ENCODE data around the gene PCCA.
"Not testable (repeated sequence)": the region's sequence is repeated elsewhere in the genome, so short reads cannot be mapped to it uniquely, and the experiment has no call there.

Gene PCCA

DNA sequence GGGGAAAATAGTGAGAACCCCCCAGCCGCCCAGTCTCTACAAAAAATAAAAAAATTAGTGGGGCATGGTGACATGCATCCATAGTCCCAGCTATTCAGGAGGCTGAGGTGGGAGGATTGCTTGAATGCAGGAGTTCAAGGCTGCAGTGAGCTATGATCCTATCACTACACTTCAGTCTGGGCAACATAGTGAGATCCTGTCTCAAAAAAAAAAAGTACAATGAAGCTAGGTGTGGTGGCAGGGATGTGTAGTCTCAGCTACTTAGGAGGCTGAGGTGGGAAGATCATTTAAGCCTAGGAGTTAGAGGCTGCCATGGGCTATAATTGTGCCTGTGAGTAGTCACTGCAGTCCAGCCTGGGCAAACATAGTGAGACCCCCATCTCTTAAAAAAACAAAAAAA is 8.9 kb downstream of the PCCA start:
- Histone ChIP-seq H3K4me2 (ENCODE audit: low read depth, low read length, poor library complexity, severe bottlenecking) (no peak overlapping the region), H3K9me2 (replicated peaks; ENCODE audit: insufficient read depth, low read length) (no peaks in the 10 kb centered on the region), H3F3A (ENCODE audit: insufficient read depth) (no peaks in the 10 kb centered on the region), H3K27me3 (ENCODE audit: low read length) (no peaks in the 10 kb centered on the region), H2AFZ (ENCODE audit: low read depth, low read length, severe bottlenecking) (no peak overlapping the region), H3K79me2 (ENCODE audit: insufficient read depth, low read length) (no peaks in the 10 kb centered on the region), H3K27ac (ENCODE audit: low read depth, low read length) (no peak overlapping the region), H3K9me3 (ENCODE audit: insufficient read depth, low read length) (no peaks in the 10 kb centered on the region), H3K4me3 (ENCODE audit: insufficient read depth, low read length, poor library complexity, severe bottlenecking) (no peak overlapping the region), H3K36me3 (ENCODE audit: low read length) (no peaks in the 10 kb centered on the region), H3K9ac (ENCODE audit: low read length) (no peak overlapping the region), H4K20me1 (ENCODE audit: low read depth, low read length) (no peaks in the 10 kb centered on the region)
- no peak for TF ChIP-seq EZH2phosphoT487 (conservative IDR thresholded peaks at IDR 0.05; ENCODE audit: low read length)
- TF ChIP-seq, protein P1, sequence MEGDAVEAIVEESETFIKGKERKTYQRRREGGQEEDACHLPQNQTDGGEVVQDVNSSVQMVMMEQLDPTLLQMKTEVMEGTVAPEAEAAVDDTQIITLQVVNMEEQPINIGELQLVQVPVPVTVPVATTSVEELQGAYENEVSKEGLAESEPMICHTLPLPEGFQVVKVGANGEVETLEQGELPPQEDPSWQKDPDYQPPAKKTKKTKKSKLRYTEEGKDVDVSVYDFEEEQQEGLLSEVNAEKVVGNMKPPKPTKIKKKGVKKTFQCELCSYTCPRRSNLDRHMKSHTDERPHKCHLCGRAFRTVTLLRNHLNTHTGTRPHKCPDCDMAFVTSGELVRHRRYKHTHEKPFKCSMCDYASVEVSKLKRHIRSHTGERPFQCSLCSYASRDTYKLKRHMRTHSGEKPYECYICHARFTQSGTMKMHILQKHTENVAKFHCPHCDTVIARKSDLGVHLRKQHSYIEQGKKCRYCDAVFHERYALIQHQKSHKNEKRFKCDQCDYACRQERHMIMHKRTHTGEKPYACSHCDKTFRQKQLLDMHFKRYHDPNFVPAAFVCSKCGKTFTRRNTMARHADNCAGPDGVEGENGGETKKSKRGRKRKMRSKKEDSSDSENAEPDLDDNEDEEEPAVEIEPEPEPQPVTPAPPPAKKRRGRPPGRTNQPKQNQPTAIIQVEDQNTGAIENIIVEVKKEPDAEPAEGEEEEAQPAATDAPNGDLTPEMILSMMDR (IDR thresholded peaks at IDR 0.05; ENCODE audit: insufficient read depth, low read length, poor library complexity, severe bottlenecking) = no peak

DNA sequence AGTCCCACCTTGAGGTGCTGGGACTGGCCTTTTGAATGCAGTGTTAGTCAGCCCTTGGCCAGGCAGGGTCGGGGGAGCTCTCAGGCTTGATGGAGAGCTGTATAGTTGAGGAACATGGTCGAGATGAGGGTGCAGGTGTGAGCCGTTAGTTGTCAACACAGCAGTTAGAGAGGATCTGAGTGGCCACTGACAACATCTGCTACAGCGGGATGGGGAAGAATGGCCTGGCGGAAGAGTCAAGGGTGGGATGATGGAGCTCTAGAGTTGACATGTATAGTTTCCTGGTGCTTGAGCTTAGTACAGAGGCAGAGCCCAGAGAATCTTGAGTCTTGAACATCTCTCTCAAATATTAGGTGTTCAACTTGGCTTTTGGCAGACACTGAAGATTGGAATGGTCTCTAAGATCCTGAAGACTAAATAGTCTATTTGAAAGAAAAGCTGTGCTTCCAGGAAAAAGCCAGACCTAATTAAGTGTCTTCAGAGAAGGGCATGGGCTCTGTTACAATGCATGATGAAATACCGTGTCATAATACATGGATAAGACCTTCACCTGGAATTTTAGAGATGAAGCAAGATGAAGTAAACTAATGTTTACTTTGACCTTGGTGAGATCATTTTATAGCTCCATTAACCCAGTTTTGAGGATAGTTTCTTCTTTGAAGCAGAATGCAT is 9.7 kb downstream of the PCCA start:
- no peak overlapping the region for H3K9ac ChIP-seq (ENCODE audit: low read length)
- H3K27ac ChIP-seq (ENCODE audit: low read depth, low read length) = no peak overlapping the region
- no peak overlapping the region for H3K4me3 ChIP-seq (ENCODE audit: insufficient read depth, low read length, poor library complexity, severe bottlenecking)
- no peaks in the 10 kb centered on the region for H3K9me3 ChIP-seq (ENCODE audit: insufficient read depth, low read length)
- no peaks in the 10 kb centered on the region for H3F3A ChIP-seq (ENCODE audit: insufficient read depth)
- no peaks in the 10 kb centered on the region for H3K27me3 ChIP-seq (ENCODE audit: low read length)
- H3K36me3 ChIP-seq (ENCODE audit: low read length) = no peaks in the 10 kb centered on the region
- TF ChIP-seq EZH2phosphoT487 (conservative IDR thresholded peaks at IDR 0.05; ENCODE audit: low read length) = no peak
- TF ChIP-seq, protein P1 (IDR thresholded peaks at IDR 0.05; ENCODE audit: insufficient read depth, low read length, poor library complexity, severe bottlenecking) = no peak
- H3K79me2 ChIP-seq (ENCODE audit: insufficient read depth, low read length) = no peaks in the 10 kb centered on the region
- no peak overlapping the region for H2AFZ ChIP-seq (ENCODE audit: low read depth, low read length, severe bottlenecking)
- H3K9me2 ChIP-seq (replicated peaks; ENCODE audit: insufficient read depth, low read length) = no peaks in the 10 kb centered on the region
- no peak overlapping the region for H3K4me2 ChIP-seq (ENCODE audit: low read depth, low read length, poor library complexity, severe bottlenecking)
- H4K20me1 ChIP-seq (ENCODE audit: low read depth, low read length) = no peaks in the 10 kb centered on the region

GRCh38 chr13:100099117-100099445 is 10.2 kb downstream of the PCCA start:
- not testable (repeated sequence) for H3K4me3 ChIP-seq (ENCODE audit: insufficient read depth, low read length, poor library complexity, severe bottlenecking); H3F3A ChIP-seq (ENCODE audit: insufficient read depth); H3K9ac ChIP-seq (ENCODE audit: low read length); H4K20me1 ChIP-seq (ENCODE audit: low read depth, low read length); H3K36me3 ChIP-seq (ENCODE audit: low read length); H3K79me2 ChIP-seq (ENCODE audit: insufficient read depth, low read length); H3K9me2 ChIP-seq (replicated peaks; ENCODE audit: insufficient read depth, low read length); H2AFZ ChIP-seq (ENCODE audit: low read depth, low read length, severe bottlenecking); H3K4me2 ChIP-seq (ENCODE audit: low read depth, low read length, poor library complexity, severe bottlenecking); H3K9me3 ChIP-seq (ENCODE audit: insufficient read depth, low read length); H3K27ac ChIP-seq (ENCODE audit: low read depth, low read length); H3K27me3 ChIP-seq (ENCODE audit: low read length)

DNA sequence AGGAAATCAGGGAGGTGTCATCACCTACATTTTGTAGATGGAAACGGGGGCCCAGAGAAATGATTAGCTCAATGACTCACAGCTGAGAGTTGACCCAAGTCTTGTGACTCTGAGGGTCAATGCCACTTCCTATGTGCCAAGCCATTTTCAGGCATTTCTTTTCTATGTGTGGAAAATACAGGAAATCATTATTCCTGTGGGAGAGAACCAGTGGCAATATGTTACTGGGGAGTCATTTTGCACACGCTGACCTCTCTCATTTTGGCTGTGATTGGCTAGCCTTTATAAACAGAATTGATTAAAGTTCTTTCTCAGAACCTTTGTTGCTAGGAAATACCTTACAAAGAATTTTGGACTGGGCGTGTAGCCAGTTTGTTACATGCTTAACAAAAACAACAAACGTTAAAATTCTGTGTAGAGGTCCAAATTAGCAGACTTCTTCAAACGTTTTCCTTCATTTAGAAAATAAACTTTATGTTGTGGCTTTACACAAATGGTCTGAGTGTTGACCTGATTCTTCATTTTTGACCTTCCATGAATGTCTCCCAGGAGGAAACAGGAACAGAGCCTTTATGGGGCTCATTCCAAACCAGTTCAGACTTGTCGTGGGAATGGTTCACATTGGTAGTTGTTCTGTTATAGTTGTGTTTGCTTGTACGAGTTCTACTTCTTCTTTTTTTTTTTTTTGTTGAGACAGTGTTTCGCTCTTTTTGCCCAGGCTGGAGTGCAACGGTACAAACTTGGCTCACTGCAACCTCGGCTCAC is 11.4 kb downstream of the PCCA start:
- TF ChIP-seq, protein P1 (IDR thresholded peaks at IDR 0.05; ENCODE audit: insufficient read depth, low read length, poor library complexity, severe bottlenecking) = no peak
- no peak for TF ChIP-seq EZH2phosphoT487 (conservative IDR thresholded peaks at IDR 0.05; ENCODE audit: low read length)
- H3K79me2 ChIP-seq (ENCODE audit: insufficient read depth, low read length) = no peaks in the 10 kb centered on the region

More for the DNA sequence above, 11.4 kb downstream of the PCCA start:
- Histone ChIP-seq H3K9me2 (replicated peaks; ENCODE audit: insufficient read depth, low read length) (no peaks in the 10 kb centered on the region), H3K4me2 (ENCODE audit: low read depth, low read length, poor library complexity, severe bottlenecking) (no peak overlapping the region), H3K9me3 (ENCODE audit: insufficient read depth, low read length) (no peaks in the 10 kb centered on the region), H4K20me1 (ENCODE audit: low read depth, low read length) (no peaks in the 10 kb centered on the region), H2AFZ (ENCODE audit: low read depth, low read length, severe bottlenecking) (no peak overlapping the region), H3K9ac (ENCODE audit: low read length) (no peak overlapping the region), H3K27ac (ENCODE audit: low read depth, low read length) (no peak overlapping the region), H3K36me3 (ENCODE audit: low read length) (no peaks in the 10 kb centered on the region), H3F3A (ENCODE audit: insufficient read depth) (no peaks in the 10 kb centered on the region), H3K4me3 (ENCODE audit: insufficient read depth, low read length, poor library complexity, severe bottlenecking) (no peak overlapping the region), H3K27me3 (ENCODE audit: low read length) (no peaks in the 10 kb centered on the region)
